Measurements from ENCODE around the gene TBX5.

TBX5 gene

GRCh38 chr12:114393569-114393968 lies 12.4 kb downstream of the TBX5 start:
- Histone ChIP-seq H3K9me3 (ENCODE audit: control insufficient read depth, insufficient read depth, low read length) (no peaks in the 10 kb centered on the region), H3K4me3 (ENCODE audit: low read length) (no peak overlapping the region), H3K4me1 (ENCODE audit: control insufficient read depth, low read length) (no peaks in the 10 kb centered on the region), H3K79me2 (ENCODE audit: control insufficient read depth, low read length) (no peaks in the 10 kb centered on the region), H4K20me1 (ENCODE audit: control insufficient read depth, insufficient read depth, low read depth, low read length) (no peaks in the 10 kb centered on the region), H3K27ac (ENCODE audit: low read depth, low read length) (no peak overlapping the region), H3K4me2 (ENCODE audit: low read length) (no peak overlapping the region), H3K27me3 (ENCODE audit: control insufficient read depth, low read length) (peaks cover 28% of the 10 kb centered on the region), H3K36me3 (ENCODE audit: control insufficient read depth, low read length) (no peaks in the 10 kb centered on the region), H3K9me2 (replicated peaks; ENCODE audit: control insufficient read depth, low read length) (no peaks in the 10 kb centered on the region), H3F3A (ENCODE audit: control insufficient read depth, insufficient read depth) (no peaks in the 10 kb centered on the region)
- TF ChIP-seq CTCF (IDR thresholded peaks at IDR 0.05; ENCODE audit: low read depth, low read length, poor library complexity, severe bottlenecking) (no peak), EZH2phosphoT487 (IDR thresholded peaks at IDR 0.05; ENCODE audit: borderline replicate concordance, low read length) (no peak)

GRCh38 chr12:114392909-114393308 lies 13.0 kb downstream of the TBX5 start:
- Histone ChIP-seq H3K36me3 (ENCODE audit: control insufficient read depth, low read length) (no peaks in the 10 kb centered on the region), H4K20me1 (ENCODE audit: control insufficient read depth, insufficient read depth, low read depth, low read length) (no peaks in the 10 kb centered on the region), H3K27ac (ENCODE audit: low read depth, low read length) (no peak overlapping the region), H3K79me2 (ENCODE audit: control insufficient read depth, low read length) (no peaks in the 10 kb centered on the region), H3K4me3 (ENCODE audit: low read length) (no peak overlapping the region), H3K4me2 (ENCODE audit: low read length) (no peak overlapping the region), H3K9me2 (replicated peaks; ENCODE audit: control insufficient read depth, low read length) (no peaks in the 10 kb centered on the region), H3K9me3 (ENCODE audit: control insufficient read depth, insufficient read depth, low read length) (no peaks in the 10 kb centered on the region), H3K27me3 (ENCODE audit: control insufficient read depth, low read length) (peaks cover 28% of the 10 kb centered on the region), H3F3A (ENCODE audit: control insufficient read depth, insufficient read depth) (no peaks in the 10 kb centered on the region), H3K4me1 (ENCODE audit: control insufficient read depth, low read length) (no peaks in the 10 kb centered on the region)
- TF ChIP-seq CTCF (IDR thresholded peaks at IDR 0.05; ENCODE audit: low read depth, low read length, poor library complexity, severe bottlenecking) (no peak), EZH2phosphoT487 (IDR thresholded peaks at IDR 0.05; ENCODE audit: borderline replicate concordance, low read length) (no peak)

GRCh38 chr12:114391088-114391487 lies 14.9 kb downstream of the TBX5 start:
- Histone ChIP-seq H3K4me2 (ENCODE audit: low read length) (no peak overlapping the region), H3K9me2 (replicated peaks; ENCODE audit: control insufficient read depth, low read length) (no peaks in the 10 kb centered on the region), H4K20me1 (ENCODE audit: control insufficient read depth, insufficient read depth, low read depth, low read length) (no peaks in the 10 kb centered on the region), H3K27me3 (ENCODE audit: control insufficient read depth, low read length) (peaks cover 25% of the 10 kb centered on the region), H3F3A (ENCODE audit: control insufficient read depth, insufficient read depth) (no peaks in the 10 kb centered on the region), H3K27ac (ENCODE audit: low read depth, low read length) (no peak overlapping the region), H3K36me3 (ENCODE audit: control insufficient read depth, low read length) (no peaks in the 10 kb centered on the region), H3K9me3 (ENCODE audit: control insufficient read depth, insufficient read depth, low read length) (no peaks in the 10 kb centered on the region), H3K4me3 (ENCODE audit: low read length) (no peak overlapping the region), H3K79me2 (ENCODE audit: control insufficient read depth, low read length) (no peaks in the 10 kb centered on the region), H3K4me1 (ENCODE audit: control insufficient read depth, low read length) (no peaks in the 10 kb centered on the region)
- TF ChIP-seq CTCF (IDR thresholded peaks at IDR 0.05; ENCODE audit: low read depth, low read length, poor library complexity, severe bottlenecking) (no peak), EZH2phosphoT487 (IDR thresholded peaks at IDR 0.05; ENCODE audit: borderline replicate concordance, low read length) (no peak)

- Histone ChIP-seq H3K9me3 (ENCODE audit: control insufficient read depth, insufficient read depth, low read length) (no peaks in the 10 kb centered on the region), H3K4me1 (ENCODE audit: control insufficient read depth, low read length) (no peaks in the 10 kb centered on the region), H3K36me3 (ENCODE audit: control insufficient read depth, low read length) (no peaks in the 10 kb centered on the region), H3K4me3 (ENCODE audit: low read length) (no peak overlapping the region), H3K27me3 (ENCODE audit: control insufficient read depth, low read length) (no peaks in the 10 kb centered on the region), H3K27ac (ENCODE audit: low read depth, low read length) (no peak overlapping the region), H3K9me2 (replicated peaks; ENCODE audit: control insufficient read depth, low read length) (no peaks in the 10 kb centered on the region), H3K4me2 (ENCODE audit: low read length) (no peak overlapping the region), H4K20me1 (ENCODE audit: control insufficient read depth, insufficient read depth, low read depth, low read length) (no peaks in the 10 kb centered on the region), H3K79me2 (ENCODE audit: control insufficient read depth, low read length) (no peaks in the 10 kb centered on the region), H3F3A (ENCODE audit: control insufficient read depth, insufficient read depth) (no peaks in the 10 kb centered on the region)
- no peak for TF ChIP-seq EZH2phosphoT487 (IDR thresholded peaks at IDR 0.05; ENCODE audit: borderline replicate concordance, low read length)
- TF ChIP-seq CTCF (IDR thresholded peaks at IDR 0.05; ENCODE audit: low read depth, low read length, poor library complexity, severe bottlenecking) = no peak
These were observed 21.2 kb downstream of the TBX5 start for GRCh38 chr12:114384739-114385138.

Data from DOHH2 (cell line).